Measurements from ENCODE around the gene MOB3A.

The MOB3A gene

DNA sequence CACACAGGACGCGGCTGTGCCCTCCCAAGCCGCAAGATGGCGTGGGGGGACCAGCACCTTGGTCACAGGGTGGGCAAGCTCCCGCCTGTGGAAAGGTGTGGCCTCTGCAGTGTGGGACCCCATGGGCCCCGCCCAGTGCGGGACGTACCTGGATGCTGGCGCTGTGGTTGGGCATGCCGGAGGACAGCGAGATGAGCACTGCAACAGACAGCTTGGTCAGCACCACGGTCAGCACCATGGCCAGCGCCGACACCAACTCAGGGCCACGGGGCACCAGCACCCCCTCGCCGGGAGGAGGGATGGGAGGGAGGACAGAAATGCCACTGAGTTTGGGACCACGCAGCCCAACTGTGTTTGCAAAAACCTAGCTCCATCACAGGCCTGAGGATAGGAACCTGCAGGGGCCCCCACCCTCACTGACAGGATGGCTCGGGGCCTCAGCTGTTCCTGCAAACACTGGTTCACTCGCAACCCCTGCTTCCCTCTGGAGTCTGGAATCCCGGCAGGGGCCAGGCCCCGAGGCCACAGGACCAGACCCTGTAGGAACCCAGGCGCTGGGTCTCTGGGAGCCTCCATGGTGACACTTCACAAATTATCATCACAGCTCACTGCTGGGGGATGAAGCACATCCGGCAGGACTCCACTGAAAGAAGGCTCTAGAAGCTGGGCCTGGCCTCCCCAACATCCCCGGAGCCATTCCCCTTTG lies 27.7 kb upstream of the MOB3A start:
- DNase-seq, result no peak

DNA sequence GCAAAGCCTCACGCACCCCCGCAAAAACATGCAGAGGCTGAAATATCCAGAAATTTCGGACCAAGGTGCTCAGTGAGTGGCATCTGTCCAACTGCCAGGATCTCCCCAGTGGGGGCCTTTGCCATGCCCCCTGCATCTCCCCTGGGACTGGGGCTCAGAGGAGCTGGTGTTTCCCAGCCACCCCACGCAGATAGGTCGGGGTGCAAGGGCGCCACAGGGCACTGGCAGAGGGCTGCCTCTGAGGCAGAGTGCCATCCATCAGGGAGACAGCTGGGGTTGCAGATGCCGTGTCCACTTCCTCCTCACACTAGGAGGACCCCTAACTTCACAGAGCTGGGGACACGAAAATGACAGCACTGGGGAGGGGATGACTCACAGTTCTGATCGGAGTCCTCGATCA lies 26.9 kb upstream of the MOB3A start:
- no peak for DNase-seq

DNA sequence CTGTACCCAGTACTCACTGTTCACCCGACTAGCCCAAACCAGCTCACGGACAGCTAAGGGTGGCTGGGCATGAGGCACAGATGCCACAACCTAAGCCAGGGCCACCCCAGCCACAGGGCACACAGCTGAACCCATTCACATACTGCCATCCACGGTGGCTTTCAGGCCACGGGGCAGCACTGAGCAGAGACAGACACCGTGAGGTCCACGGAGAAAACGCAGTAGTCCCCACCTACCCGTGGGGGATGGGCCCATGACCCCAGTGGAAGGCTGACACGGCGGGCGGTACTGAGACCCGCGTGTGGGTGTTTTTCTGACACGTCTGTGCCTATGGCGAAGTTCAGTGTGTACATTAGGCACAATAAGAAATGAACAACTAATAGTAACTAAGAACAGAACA lies 26.1 kb upstream of the MOB3A start:
- no peak for DNase-seq

DNA sequence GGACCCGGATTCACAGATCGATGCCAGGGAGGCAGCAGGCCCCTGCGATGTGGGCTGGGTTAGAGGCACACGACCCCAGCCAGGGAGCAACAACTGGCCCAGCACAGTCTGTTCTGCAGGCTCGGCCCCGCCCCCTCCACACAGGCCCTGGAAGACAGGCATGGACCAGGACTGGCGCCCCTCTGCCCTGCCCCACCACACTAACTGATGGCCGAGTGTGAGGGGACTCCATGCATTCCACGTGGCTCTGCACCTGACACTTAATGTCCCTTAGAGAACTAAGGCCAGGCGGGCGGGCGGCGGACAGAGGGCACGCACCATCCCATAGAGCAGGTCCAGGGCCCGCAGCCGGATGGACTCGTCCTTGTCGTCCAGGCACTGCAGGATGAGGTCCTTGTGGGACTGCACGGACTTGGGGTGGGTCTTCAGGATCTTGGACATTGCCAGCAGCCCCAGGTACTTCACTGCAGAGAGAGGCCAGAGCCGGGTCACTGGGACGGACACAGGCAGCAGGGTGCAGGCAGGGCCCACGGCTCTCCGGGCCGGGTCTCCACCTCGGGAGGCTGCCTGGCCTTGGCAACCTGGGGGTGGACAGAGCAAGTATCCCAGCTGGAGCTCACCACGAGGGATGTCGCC lies 25.4 kb upstream of the MOB3A start:
- no peak for DNase-seq

DNA sequence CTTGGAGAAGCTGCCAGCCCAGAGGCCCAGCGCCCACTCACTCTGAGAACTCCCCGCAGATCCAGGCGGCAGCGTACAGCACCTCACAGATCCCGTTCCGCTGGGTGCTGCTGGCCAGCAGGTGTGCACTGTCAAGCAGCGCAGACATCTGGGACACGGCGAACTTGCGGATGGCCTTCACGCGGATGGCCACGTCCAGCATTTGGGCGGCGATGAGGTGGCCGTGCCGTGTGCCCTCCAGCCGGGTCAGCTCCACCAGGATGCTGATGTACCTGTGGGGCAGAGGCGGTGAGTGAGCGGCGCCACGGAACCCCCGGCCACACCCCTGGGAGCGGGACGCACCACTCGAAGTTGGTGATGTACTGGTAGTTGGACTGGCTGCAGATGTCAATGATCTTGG lies 24.7 kb upstream of the MOB3A start:
- no peak for DNase-seq

- DNase-seq, result no peak
Measured at GRCh38 chr19:2119921-2120785, 24.0 kb upstream of the MOB3A start.

DNA sequence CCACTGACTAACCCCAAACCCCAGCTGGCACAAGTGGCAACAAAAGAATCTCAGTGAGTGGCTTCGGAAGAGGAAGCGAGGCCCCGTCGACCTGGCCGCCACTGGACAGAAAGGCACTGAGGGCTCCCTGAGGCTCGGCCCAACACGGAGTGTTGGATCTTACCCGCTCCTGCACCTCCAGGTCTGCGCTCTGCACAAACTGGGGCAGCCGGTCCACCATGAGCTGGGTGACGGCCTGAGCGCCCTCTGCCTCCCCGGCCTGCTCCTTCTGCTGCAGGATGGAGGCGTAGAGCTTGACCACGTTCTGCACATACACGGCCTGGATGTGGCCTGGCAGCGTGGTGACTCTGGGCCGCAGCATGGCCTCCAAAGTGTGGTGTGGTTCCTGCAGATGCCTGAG lies 22.3 kb upstream of the MOB3A start:
- no peak for DNase-seq

DNA sequence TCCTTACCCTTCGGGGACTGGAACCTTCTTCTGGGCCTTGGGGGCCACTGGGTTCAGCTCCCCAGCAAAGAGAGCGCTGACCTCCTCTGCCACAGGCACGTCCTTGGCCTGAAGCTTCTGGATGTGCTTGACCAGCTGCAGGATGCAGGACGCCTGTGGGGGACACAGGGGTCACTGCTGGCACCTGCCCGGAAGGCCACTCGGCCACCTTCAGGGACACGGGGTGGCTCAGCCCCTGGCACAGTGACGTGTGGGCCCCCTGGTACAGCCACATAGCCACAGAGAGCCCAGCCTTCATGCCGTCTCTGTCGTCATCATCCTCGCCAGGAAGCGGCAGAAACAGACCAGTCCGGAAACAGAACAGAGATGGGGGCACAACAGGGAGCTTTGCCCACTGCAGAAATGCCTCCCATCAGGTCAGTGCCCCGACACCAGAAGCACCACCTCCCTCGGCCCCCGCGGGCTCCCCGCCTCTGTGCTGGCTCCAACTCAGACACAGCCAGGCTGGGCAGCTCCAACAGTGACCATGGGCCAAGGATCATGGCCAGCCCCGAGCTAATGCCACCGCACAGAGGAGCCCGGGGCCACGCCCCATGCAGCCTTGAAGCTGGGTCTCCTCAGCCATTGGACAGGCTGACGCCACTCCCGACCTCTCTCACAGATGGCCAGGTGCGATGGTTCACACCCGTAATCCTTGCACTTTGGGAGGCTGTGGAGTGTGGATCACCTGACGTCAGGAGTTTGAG lies 21.3 kb upstream of the MOB3A start:
- no peak for DNase-seq

GRCh38 chr19:2116507-2116906 lies 20.4 kb upstream of the MOB3A start:
- DNase-seq, result no peak

DNA sequence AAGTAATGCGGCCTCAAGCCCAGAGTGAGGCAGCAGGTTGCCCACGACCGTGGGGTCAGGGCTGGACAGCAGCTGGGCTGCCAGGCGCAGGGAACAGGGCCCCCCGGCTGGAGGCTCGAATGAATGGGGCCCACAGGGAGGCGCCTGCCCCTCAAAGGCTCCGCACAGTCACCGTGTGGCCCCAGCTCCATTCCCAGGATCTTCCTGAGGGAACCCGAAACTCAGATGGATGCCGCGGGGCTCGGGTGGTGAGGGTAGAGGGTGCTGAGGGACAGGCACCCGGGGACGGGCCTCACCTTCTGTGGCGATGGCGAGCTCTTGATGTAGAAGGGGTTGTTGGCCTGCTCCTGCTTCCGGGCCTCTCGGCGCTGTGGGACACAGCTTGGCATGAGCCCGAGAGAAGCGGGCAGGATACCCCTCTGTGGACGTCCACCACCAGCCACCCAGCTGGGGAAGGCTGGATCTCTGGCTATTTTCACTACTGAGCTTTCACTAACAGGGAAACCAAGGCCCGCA lies 19.8 kb upstream of the MOB3A start:
- no peak for DNase-seq

DNA sequence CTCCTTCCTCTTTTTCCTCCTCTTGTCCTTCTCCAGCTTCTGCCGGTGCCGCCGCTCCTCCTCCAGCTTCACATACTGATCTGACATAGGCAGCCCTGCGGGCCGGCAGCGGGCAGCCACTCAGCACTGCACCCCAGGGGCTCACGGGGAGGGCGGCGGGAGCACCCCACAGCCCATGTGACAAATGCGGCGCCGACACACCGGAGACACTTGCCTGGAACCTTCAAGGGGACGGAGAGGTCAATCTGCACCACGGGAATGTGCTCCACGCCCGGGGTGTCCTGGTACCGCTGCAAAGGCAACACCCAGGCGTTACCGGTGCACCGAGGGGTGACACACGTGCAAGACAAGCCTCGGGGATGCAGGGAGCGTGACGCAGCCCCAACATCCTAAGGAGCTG lies 19.2 kb upstream of the MOB3A start:
- no peak for DNase-seq

- no peak for DNase-seq
Measured at GRCh38 chr19:2114821-2115220, 18.7 kb upstream of the MOB3A start.

DNA sequence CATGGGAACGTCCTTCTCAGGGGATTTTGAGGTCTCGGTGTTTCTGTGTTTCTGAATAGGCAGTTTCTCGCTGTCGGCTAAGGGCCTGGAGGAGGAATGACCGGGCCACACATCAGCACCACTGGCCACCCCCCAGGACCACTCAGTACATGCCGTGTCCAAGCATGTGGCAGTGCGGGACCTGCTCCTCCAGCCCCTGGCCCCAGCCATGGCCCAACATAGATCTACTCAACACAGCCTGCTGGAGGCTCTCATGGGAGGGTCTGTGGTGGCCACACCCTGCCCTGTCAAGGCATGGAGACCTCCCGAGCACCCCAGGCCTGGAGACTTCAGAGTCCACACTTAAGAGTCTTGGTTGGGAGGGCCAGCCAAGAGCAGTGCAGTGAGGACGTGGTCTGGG lies 18.1 kb upstream of the MOB3A start:
- no peak for DNase-seq

DNA sequence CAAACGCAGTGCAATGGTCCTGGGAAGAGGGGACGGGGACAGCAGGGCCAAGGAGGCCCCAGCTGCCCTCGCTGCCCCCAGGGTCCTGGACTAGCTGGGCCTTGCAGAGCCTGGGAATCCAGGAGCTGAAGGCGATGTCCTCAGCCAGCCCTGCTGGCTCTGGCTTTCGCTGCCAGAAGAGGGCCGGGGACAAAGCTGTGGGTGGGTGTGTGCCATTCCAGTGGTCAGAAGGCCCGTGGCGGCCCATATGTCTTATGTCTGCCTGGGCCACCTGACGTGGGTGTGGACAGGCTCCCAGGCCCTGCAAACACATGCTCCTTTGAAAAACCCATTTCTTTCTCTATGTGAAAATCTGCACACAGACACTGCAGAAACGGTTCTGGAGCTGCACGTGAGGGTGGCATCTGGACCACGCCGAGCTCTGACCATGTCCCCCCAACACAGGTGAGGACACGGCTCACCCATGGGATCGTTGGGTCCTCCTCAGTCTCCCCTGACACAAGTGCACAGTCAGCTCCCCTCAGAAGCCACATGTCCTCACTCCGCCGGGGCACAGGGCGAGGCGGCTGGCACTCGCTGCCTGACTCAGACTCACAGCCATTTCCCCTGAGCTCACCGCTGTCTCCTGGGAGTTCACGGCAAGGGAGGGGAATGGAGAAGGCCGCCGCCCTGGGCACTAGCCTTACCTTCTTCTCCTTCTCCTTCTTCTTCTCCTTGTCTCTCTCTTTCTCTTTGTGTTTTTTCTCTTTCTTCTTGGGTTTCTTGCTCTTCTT lies 17.5 kb upstream of the MOB3A start:
- no peak for DNase-seq

DNA sequence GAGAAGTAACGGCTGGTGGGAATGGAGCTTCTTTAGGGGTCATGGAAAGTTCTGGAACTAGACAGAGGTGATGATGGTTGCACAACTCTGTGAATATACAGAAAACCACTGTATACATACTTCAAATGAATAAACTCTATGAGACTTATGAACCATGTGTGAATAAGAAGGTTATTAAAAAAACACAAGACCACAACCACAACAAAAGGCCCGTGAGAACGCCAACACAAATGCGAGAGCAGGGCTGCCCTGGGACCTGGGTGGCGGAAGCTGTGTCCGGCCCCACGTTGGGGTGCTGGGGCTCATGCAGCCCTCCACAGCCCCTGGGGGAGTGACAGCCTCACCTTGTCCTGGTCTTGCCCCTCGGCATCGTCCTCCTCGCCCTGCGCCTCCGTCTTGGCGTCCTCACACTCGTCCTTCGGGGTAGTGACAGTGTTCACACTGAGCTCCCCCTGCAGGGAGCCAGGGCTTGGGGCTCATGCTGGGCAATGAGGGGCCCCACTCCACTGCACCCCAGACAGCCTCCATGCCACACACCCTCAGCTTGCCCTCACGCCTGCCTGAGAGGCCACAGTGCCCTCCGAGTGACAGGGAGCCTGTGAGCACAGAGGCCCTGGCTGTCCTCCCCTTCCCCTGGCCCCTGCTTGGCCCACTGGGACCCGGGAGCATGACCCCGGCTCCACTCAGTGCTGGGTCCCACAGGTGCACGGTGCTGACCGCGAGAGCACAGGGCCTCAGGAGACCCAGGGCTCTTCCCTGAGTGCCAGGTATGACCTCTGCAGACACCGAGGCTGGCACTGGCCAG lies 16.6 kb upstream of the MOB3A start:
- no peak for DNase-seq

GRCh38 chr19:2111886-2112285 lies 15.8 kb upstream of the MOB3A start:
- no peak for DNase-seq

DNA sequence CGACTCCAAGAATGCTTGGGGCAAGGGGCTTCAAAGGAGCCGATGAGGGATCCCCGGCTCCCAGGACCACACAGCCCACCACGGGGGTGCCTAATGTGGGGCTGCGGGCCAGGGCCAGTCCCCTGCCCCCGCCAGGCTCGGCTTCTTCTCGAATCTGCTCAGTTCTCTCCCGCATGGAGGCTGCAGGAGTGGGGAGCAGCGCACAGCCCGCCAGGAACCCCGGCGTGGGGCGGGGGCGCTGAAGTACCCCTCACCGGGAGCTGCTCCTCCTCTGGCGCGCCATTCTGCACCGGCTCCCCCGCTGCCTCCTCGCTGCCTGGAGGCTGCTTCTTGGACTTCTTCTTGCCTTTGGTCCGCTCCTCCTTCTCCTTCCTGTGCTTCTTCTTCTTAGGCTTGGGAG lies 15.3 kb upstream of the MOB3A start:
- DNase-seq, result no peak

DNA sequence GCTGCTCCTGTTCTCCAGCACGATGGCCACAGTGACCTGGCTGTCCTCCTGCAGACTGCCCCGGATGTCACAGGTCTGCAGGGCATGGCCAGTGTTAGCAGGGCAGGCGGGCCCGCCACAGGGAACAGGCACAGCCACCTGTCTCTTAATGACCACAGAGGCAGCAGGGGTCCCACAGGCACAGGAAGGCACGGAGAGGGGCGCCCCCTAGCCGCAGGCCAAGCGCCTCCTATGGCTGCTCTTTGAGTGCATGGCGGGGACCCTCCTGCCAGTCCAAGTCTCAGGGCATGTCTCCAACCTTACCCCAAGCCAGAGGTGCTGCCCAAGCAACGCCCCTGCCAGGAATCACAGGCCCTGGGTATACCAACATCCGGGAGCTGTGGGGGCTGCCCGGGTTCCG lies 14.7 kb upstream of the MOB3A start:
- DNase-seq, result no peak

GRCh38 chr19:2109046-2109864 lies 13.1 kb upstream of the MOB3A start:
- no peak for DNase-seq

GRCh38 chr19:2108251-2109016 lies 12.3 kb upstream of the MOB3A start:
- DNase-seq, result no peak
